GM12878 (cell line): ENCODE measurements around the gene ANK2. TPM values are rescaled to one million over a fixed set of nuclear protein-coding genes. Genes with fewer than 3 reads are reported as not detected.

Source experiments
- ATAC-seq: fragments of 200-7000 bp; cut with Tn5 transposase; 3 replicates; pipeline ENCODE4 v1.9.1; 2020; ENCODE audit warnings: mild to moderate bottlenecking, moderate library complexity
- BruUV-seq: library from RNA; stranded (reverse); fragments of 400-500 nt; replicated peaks from 2 replicates; lab custom pipeline; 2021; lab: Mats Ljungman, UMichigan
- CTCF ChIA-PET: fragments of 300-600 bp; sonication (Branson Sonifier 250); formaldehyde crosslinking; extraction: SDS; loops from one replicate; lab custom pipeline; 2021; ENCODE audit warnings: inconsistent platforms; lab: Yijun Ruan, JAX
- POLR2A ChIA-PET: fragments of 350-600 bp; formaldehyde crosslinking; extraction: SDS; loops from one replicate; lab custom pipeline; 2021; ENCODE audit warnings: inconsistent platforms; lab: Charles Lee
- RAD21 ChIA-PET: fragments of 300-600 bp; sonication (Branson Sonifier 250); formaldehyde crosslinking; loops from one replicate; lab custom pipeline; 2023; ENCODE audit warnings: antibody characterized with exemption; ENCODE audit not compliant: unreplicated experiment; lab: Charles Lee
- SMC1A ChIA-PET: fragments of 300-600 bp; sonication (Branson Sonifier 250); formaldehyde crosslinking; loops from one replicate; lab custom pipeline; 2023; ENCODE audit not compliant: unreplicated experiment, uncharacterized antibody; lab: Charles Lee
- DNase-seq: peaks from one replicate; pipeline ENCODE4 v3.0.0-alpha.2; 2011; ENCODE audit warnings: low read depth, low spot score
- FAIRE-seq: peaks from 3 replicates; lab custom pipeline; 2011; peaks lifted over from hg19 to GRCh38; lab: Jason Lieb, UNC
- H2AFZ ChIP-seq: 2 replicates; pipeline ENCODE4 v1.6.0; 2011; ENCODE audit warnings: low read depth, low read length, control low read depth; ENCODE audit not compliant: control insufficient read depth
- H3K27ac ChIP-seq: 2 replicates; pipeline ENCODE4 v1.5.1; 2011; ENCODE audit warnings: control low read depth; ENCODE audit not compliant: control insufficient read depth, insufficient read depth
- H3K27me3 ChIP-seq, 2 experiments: replicated peaks in 1 of 2; 2 replicates each; pipeline versions ENCODE4 v1.6.0 to v1.6.1; 2011; ENCODE audit warnings: low read length in 1 of 2; ENCODE audit not compliant: control insufficient read depth in 2 of 2, insufficient read depth in 2 of 2
- H3K36me3 ChIP-seq, 2 experiments: 2 replicates each; pipeline ENCODE4 v1.5.1; 2011; ENCODE audit warnings: low read length in 1 of 2; ENCODE audit not compliant: control insufficient read depth in 2 of 2, insufficient read depth in 2 of 2
- H3K4me1 ChIP-seq: 2 replicates; pipeline ENCODE4 v1.6.1; 2011; ENCODE audit warnings: mild to moderate bottlenecking, low read length, moderate library complexity, mixed read lengths; ENCODE audit not compliant: control insufficient read depth, insufficient read depth
- H3K4me2 ChIP-seq: 2 replicates; pipeline ENCODE4 v1.6.0; 2011; ENCODE audit warnings: control low read depth; ENCODE audit not compliant: control insufficient read depth, insufficient read depth
- H3K4me3 ChIP-seq: fragments of 200-600 bp; sonication (generic); 2 replicates; pipeline ENCODE4 v1.5.1; 2016
- H3K79me2 ChIP-seq: 2 replicates; pipeline ENCODE4 v1.6.0; 2011; ENCODE audit warnings: low read length; ENCODE audit not compliant: control insufficient read depth, insufficient read depth
- H3K9ac ChIP-seq: 2 replicates; pipeline ENCODE4 v1.8.0; 2011; ENCODE audit warnings: low read length, control low read depth, mixed read lengths; ENCODE audit not compliant: control insufficient read depth, insufficient read depth
- H3K9me3 ChIP-seq: replicated peaks from 3 replicates; pipeline ENCODE4 v1.5.1; 2011; ENCODE audit warnings: mild to moderate bottlenecking, low read length; ENCODE audit not compliant: control insufficient read depth, insufficient read depth
- H4K20me1 ChIP-seq: 2 replicates; pipeline ENCODE4 v1.6.0; 2011; ENCODE audit not compliant: control insufficient read depth, insufficient read depth
- BCL11A ChIP-seq: IDR thresholded peaks from 2 replicates; pipeline ENCODE4 v1.6.1; 2011; ENCODE audit warnings: low read depth, low read length
- BRCA1 ChIP-seq: IDR thresholded peaks from 2 replicates; pipeline ENCODE4 v1.6.1; 2011; ENCODE audit warnings: low read depth, low read length, improper control_type of control experiment
- CREB1 ChIP-seq: IDR thresholded peaks from 2 replicates; pipeline ENCODE4 v1.6.1; 2012; ENCODE audit warnings: low read depth, mild to moderate bottlenecking, inconsistent platforms
- DPF2 ChIP-seq: fragments of 450-650 bp; IDR thresholded peaks from 2 replicates; pipeline ENCODE4 v1.6.1; 2017; ENCODE audit warnings: mild to moderate bottlenecking
- EGR1 ChIP-seq, 2 experiments: IDR thresholded peaks; 1 replicate in 1 of 2; 2 replicates in 1 of 2; pipeline ENCODE4 v1.6.1; 2011 to 2012; ENCODE audit warnings: low read depth in 2 of 2, low read length in 2 of 2, borderline replicate concordance in 1 of 2, mild to moderate bottlenecking in 1 of 2, moderate library complexity in 1 of 2
- ETV6 ChIP-seq, 2 experiments: fragments of 450-650 bp in 1 of 2; IDR thresholded peaks in 1 of 2; conservative IDR thresholded peaks in 1 of 2; 2 replicates each; pipeline ENCODE4 v1.6.1; 2014; ENCODE audit warnings: antibody characterized with exemption in 1 of 2, borderline replicate concordance in 1 of 2, low read depth in 1 of 2, mild to moderate bottlenecking in 1 of 2, moderate library complexity in 1 of 2
- FOS ChIP-seq: IDR thresholded peaks from 3 replicates; pipeline ENCODE4 v1.6.1; 2011; ENCODE audit warnings: borderline replicate concordance; ENCODE audit not compliant: insufficient read length; ENCODE audit errors: extremely low read depth
- MTA3 ChIP-seq: IDR thresholded peaks from 2 replicates; pipeline ENCODE4 v1.6.1; 2012; ENCODE audit warnings: low read length, inconsistent platforms, borderline replicate concordance
- NFYA ChIP-seq: IDR thresholded peaks from 2 replicates; pipeline ENCODE4 v1.6.1; 2011; ENCODE audit warnings: low read depth, mild to moderate bottlenecking, low read length, improper control_type of control experiment, borderline replicate concordance
- POLR2A ChIP-seq: IDR thresholded peaks from 2 replicates; pipeline ENCODE4 v1.6.1; 2011; ENCODE audit warnings: low read depth, mild to moderate bottlenecking, low read length
- POLR2AphosphoS2 ChIP-seq: IDR thresholded peaks from 2 replicates; pipeline ENCODE4 v1.6.1; 2011; ENCODE audit warnings: low read depth, mild to moderate bottlenecking, low read length, improper control_type of control experiment, moderate library complexity
- RBBP5 ChIP-seq: fragments of 200-600 bp; sonication (generic); conservative IDR thresholded peaks from 2 replicates; pipeline ENCODE4 v1.6.1; 2016
- RFX5 ChIP-seq: IDR thresholded peaks from 2 replicates; pipeline ENCODE4 v1.6.1; 2011; ENCODE audit warnings: low read depth, low read length, improper control_type of control experiment
- RUNX3 ChIP-seq: IDR thresholded peaks from 2 replicates; pipeline ENCODE4 v1.6.1; 2012; ENCODE audit warnings: low read length, inconsistent platforms
- SUZ12 ChIP-seq: fragments of 200-600 bp; sonication (generic); IDR thresholded peaks from one replicate; pipeline ENCODE4 v1.6.1; 2018; ENCODE audit warnings: antibody characterized with exemption, mild to moderate bottlenecking; ENCODE audit not compliant: unreplicated experiment
- TARDBP ChIP-seq: IDR thresholded peaks from 2 replicates; pipeline ENCODE4 v1.6.1; 2016; ENCODE audit warnings: borderline replicate concordance
- WGBS: methylation state at CpG from one replicate; pipeline ENCODE4 v1.1.6; 2016; ENCODE audit warnings: low lambda C conversion rate; ENCODE audit not compliant: insufficient replicate concordance, insufficient coverage; ENCODE audit errors: missing lambda C conversion rate; 5-methylcytosine and 5-hydroxymethylcytosine counted together
- in situ Hi-C: fragments of 300-500 bp; cut with MboI; formaldehyde crosslinking; loops from 9 replicates; pipeline ENCODE4 v1.14.3; 2018; ENCODE audit warnings: mixed read lengths
- intact Hi-C: fragments of 100-400 bp; cut with micrococcal nuclease; formaldehyde crosslinking; loops from one replicate; pipeline ENCODE4 v1.14.2; 2022; ENCODE audit not compliant: unreplicated experiment
- polyA plus RNA-seq, 11 experiments: library from polyadenylated mRNA; depleted of rRNA in 4 of 11; unstranded in 6 of 11; stranded (reverse) in 5 of 11; fragments of >200 nt; fragmentation: Nextera tagmentation in 4 of 11; fragmentation: Illumina TruSeq in 1 of 11; extraction: Ambion mirVana in 4 of 11; extraction: Trizol in 1 of 11; gene quantifications; 1 replicate in 1 of 11; 2 replicates in 10 of 11; pipeline versions ENCODE4 v1.2.1 to v1.2.3, GENCODE V29; 2011 to 2016; ENCODE audit warnings: inconsistent platforms in 2 of 11, missing spikeins in 2 of 11, low read depth in 1 of 11
- total RNA-seq, 4 experiments: library from RNA; depleted of rRNA in 3 of 4; stranded (reverse); fragments of >200 nt in 3 of 4; fragmentation: Illumina TruSeq in 1 of 4; extraction: Trizol in 1 of 4; gene quantifications; 2 replicates each; pipeline versions ENCODE4 v1.2.1 to v1.2.3, GENCODE V29; 2013 to 2021
- TF ChIP-seq, protein P1 (sequence below): IDR thresholded peaks from 2 replicates; pipeline ENCODE4 v1.6.1; 2011; ENCODE audit warnings: mild to moderate bottlenecking, low read depth, low read length, moderate library complexity; ENCODE audit not compliant: insufficient replicate concordance
- TF ChIP-seq, protein P2 (sequence below): IDR thresholded peaks from 2 replicates; pipeline ENCODE4 v1.6.1; 2011; ENCODE audit warnings: low read depth, low read length, improper control_type of control experiment, borderline replicate concordance
- TF ChIP-seq, protein P3 (sequence below): fragments of 150-350 bp; IDR thresholded peaks from 2 replicates; pipeline ENCODE4 v1.6.1; 2014; ENCODE audit warnings: mild to moderate bottlenecking, low read depth, low read length

ANK2 gene
- total and polyA plus RNA-seq, 10 of the 15 experiments (the other 5 are each of a cell fraction or from before 2014, with no cell fraction given), result 1.6 to 13.0 (median 4.1) TPM

- RAD21 ChIA-PET, result no interaction called here
- WGBS, result 29% methylated on average over 2 of the region's 2 CpGs
- no peak overlapping the region for H3K9ac ChIP-seq
- H2AFZ ChIP-seq, result no peak overlapping the region
- no peaks in the 10 kb centered on the region for H4K20me1 ChIP-seq
- no peaks in the 10 kb centered on the region for H3K9me3 ChIP-seq
- H3K27ac ChIP-seq, result no peak overlapping the region
- CTCF ChIA-PET, result no interaction called here
- H3K79me2 ChIP-seq, result no peaks in the 10 kb centered on the region
- H3K36me3 ChIP-seq, result no peaks in the 10 kb centered on the region
- intact Hi-C loops (no loop called here), in situ Hi-C loops (no loop called here)
- no peak overlapping the region for H3K4me2 ChIP-seq
- POLR2A ChIA-PET, result no interaction called here
- DNase-seq, result no peak
- no peak for TF ChIP-seq POLR2A
- TF ChIP-seq, protein P1, sequence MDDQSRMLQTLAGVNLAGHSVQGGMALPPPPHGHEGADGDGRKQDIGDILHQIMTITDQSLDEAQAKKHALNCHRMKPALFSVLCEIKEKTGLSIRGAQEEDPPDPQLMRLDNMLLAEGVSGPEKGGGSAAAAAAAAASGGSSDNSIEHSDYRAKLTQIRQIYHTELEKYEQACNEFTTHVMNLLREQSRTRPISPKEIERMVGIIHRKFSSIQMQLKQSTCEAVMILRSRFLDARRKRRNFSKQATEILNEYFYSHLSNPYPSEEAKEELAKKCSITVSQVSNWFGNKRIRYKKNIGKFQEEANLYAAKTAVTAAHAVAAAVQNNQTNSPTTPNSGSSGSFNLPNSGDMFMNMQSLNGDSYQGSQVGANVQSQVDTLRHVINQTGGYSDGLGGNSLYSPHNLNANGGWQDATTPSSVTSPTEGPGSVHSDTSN, result no peak
- TF ChIP-seq, protein P2, sequence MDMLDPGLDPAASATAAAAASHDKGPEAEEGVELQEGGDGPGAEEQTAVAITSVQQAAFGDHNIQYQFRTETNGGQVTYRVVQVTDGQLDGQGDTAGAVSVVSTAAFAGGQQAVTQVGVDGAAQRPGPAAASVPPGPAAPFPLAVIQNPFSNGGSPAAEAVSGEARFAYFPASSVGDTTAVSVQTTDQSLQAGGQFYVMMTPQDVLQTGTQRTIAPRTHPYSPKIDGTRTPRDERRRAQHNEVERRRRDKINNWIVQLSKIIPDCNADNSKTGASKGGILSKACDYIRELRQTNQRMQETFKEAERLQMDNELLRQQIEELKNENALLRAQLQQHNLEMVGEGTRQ, result no peak
- TF ChIP-seq MTA3, result no peak
- TF ChIP-seq SUZ12, result no peak
- no peak for TF ChIP-seq POLR2AphosphoS2
- no peak for TF ChIP-seq FOS
- TF ChIP-seq EGR1 (IDR thresholded peaks at IDR 0.05; ENCODE audit: borderline replicate concordance in 1 of 2, low read depth in 2 of 2, low read length in 2 of 2), result no peak
- no peak for TF ChIP-seq RFX5
- no peak for TF ChIP-seq ETV6 (conservative IDR thresholded peaks at IDR 0.05 in 1 of 2, IDR thresholded peaks at IDR 0.05 in 1 of 2; ENCODE audit: borderline replicate concordance in 1 of 2, low read depth in 1 of 2)
- no peak for TF ChIP-seq TARDBP
- TF ChIP-seq, protein P3, sequence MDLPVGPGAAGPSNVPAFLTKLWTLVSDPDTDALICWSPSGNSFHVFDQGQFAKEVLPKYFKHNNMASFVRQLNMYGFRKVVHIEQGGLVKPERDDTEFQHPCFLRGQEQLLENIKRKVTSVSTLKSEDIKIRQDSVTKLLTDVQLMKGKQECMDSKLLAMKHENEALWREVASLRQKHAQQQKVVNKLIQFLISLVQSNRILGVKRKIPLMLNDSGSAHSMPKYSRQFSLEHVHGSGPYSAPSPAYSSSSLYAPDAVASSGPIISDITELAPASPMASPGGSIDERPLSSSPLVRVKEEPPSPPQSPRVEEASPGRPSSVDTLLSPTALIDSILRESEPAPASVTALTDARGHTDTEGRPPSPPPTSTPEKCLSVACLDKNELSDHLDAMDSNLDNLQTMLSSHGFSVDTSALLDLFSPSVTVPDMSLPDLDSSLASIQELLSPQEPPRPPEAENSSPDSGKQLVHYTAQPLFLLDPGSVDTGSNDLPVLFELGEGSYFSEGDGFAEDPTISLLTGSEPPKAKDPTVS, result no peak
- no peak for TF ChIP-seq DPF2
- no peak for TF ChIP-seq CREB1
- TF ChIP-seq NFYA, result no peak
- no peak for TF ChIP-seq BCL11A
- no peak for TF ChIP-seq BRCA1
- no peak for TF ChIP-seq RUNX3
- no peak for TF ChIP-seq RBBP5
- SMC1A ChIA-PET, result interaction anchor here (2.6 kb wide), 1 partner anchor 9 kb away, joined by 9 read pairs; no protein-coding TSS in a partner anchor
- no peaks in the 10 kb centered on the region for H3K4me1 ChIP-seq
- no peak overlapping the region for H3K4me3 ChIP-seq
- no peaks in the 10 kb centered on the region for H3K27me3 ChIP-seq
- BruUV-seq, result no TSS peak
- ATAC-seq, result no peak
- no peak for FAIRE-seq
These were observed 315.9 kb downstream of the ANK2 start for GRCh38 chr4:113365377-113365776.
